GM12864 (cell line): ENCODE results near the gene MYRF.

ENCODE experiments used
- DNase-seq: peaks from one replicate; pipeline ENCODE4 v3.0.0-alpha.2; 2011; ENCODE audit warnings: low read depth
- H3K4me3 ChIP-seq: 2 replicates; pipeline ENCODE4 v1.5.1; 2011; ENCODE audit warnings: mild to moderate bottlenecking, low read depth, low read length, control low read depth
- CTCF ChIP-seq: IDR thresholded peaks from 2 replicates; pipeline ENCODE4 v1.5.1; 2011; ENCODE audit warnings: low read depth, mild to moderate bottlenecking, moderate library complexity, low read length, control low read depth, inconsistent platforms; ENCODE audit errors: missing control alignments

MYRF gene

GRCh38 chr11:61783717-61784505 lies 31.5 kb downstream of the MYRF start:
- no peak for TF ChIP-seq CTCF
- DNase-seq = no peak

GRCh38 chr11:61784506-61784805 lies 32.0 kb downstream of the MYRF start:
- TF ChIP-seq CTCF = no peak
- no peak overlapping the region for H3K4me3 ChIP-seq
- DNase-seq = no peak

More at GRCh38 chr11:61783717-61784505, 31.5 kb downstream of the MYRF start:
- H3K4me3 ChIP-seq = no peak overlapping the region

- no peak overlapping the region for H3K4me3 ChIP-seq
- no peak for TF ChIP-seq CTCF
- DNase-seq = no peak
Measured at GRCh38 chr11:61785837-61786402, 33.5 kb downstream of the MYRF start.

GRCh38 chr11:61787928-61788491 lies 35.6 kb downstream of the MYRF start:
- peak; percentile 36 for TF ChIP-seq CTCF
- DNase-seq = no peak
- H3K4me3 ChIP-seq = no peak overlapping the region

- H3K4me3 ChIP-seq = peak overlapping the region; percentile 86
- TF ChIP-seq CTCF = no peak
- no peak for DNase-seq
Measured at GRCh38 chr11:61791737-61792309, 39.4 kb downstream of the MYRF start.

- H3K4me3 ChIP-seq = peak within 1 kb of the TSS; percentile 86
- peak; percentile 86 for DNase-seq
- TF ChIP-seq CTCF = no peak
Measured at GRCh38 chr11:61792310-61793082, 40.1 kb downstream of the MYRF start, which contains the start of the genes FEN1 and TMEM258. FEN1 (plus strand) TSS chr11:61792911; CDS start chr11:61795362, 2,451 bp downstream. TMEM258 (minus strand) TSS chr11:61792599; CDS start chr11:61792558, 41 bp downstream.
